RWPE1 (cell line): ENCODE data around the gene TRDN.
"Not testable (repeated sequence)": the region's sequence is repeated elsewhere in the genome, so short reads cannot be mapped to it uniquely, and the experiment has no call there.

Experiments used
- CTCF ChIA-PET: fragments of 350-600 bp; sonication (Branson Sonifier 250); formaldehyde crosslinking; extraction: SDS; loops from one replicate; lab custom pipeline; 2021; lab: Yijun Ruan, JAX
- POLR2A ChIA-PET: fragments of 400-600 bp; formaldehyde crosslinking; extraction: SDS; loops from one replicate; lab custom pipeline; 2020; ENCODE audit warnings: antibody characterized with exemption; ENCODE audit not compliant: low non-redundant PET; lab: Yijun Ruan, JAX
- DNase-seq: peaks from one replicate; pipeline ENCODE4 v3.0.0; 2012; ENCODE audit warnings: low spot score
- H3K27ac ChIP-seq: fragments of 450-650 bp; 2 replicates; pipeline ENCODE4 v1.5.1; 2017
- CTCF ChIP-seq: fragments of 450-650 bp; conservative IDR thresholded peaks from 2 replicates; pipeline ENCODE4 v1.5.1; 2017; ENCODE audit warnings: low read depth, mild to moderate bottlenecking

Gene TRDN

GRCh38 chr6:123480986-123481385, 155.8 kb downstream of the TRDN start:
- CTCF ChIA-PET: no interaction called here
- DNase-seq: no peak
- POLR2A ChIA-PET: no interaction called here
- no peak for TF ChIP-seq CTCF
- H3K27ac ChIP-seq: no peak overlapping the region

GRCh38 chr6:123472025-123472702, 164.6 kb downstream of the TRDN start:
- CTCF ChIA-PET, H3K27ac ChIP-seq, POLR2A ChIA-PET, DNase-seq: not testable (repeated sequence)

- ChIA-PET CTCF (no interaction called here), POLR2A (no interaction called here)
- TF ChIP-seq CTCF: no peak
- no peak for DNase-seq
- H3K27ac ChIP-seq: no peak overlapping the region
These were observed 169.4 kb downstream of the TRDN start for GRCh38 chr6:123467392-123467791.

GRCh38 chr6:123462152-123462551, 174.6 kb downstream of the TRDN start:
- POLR2A ChIA-PET: no interaction called here
- TF ChIP-seq CTCF: no peak
- CTCF ChIA-PET: no interaction called here
- H3K27ac ChIP-seq: no peak overlapping the region
- no peak for DNase-seq

- POLR2A ChIA-PET: no interaction called here
- no peak for TF ChIP-seq CTCF
These were observed 178.5 kb downstream of the TRDN start for GRCh38 chr6:123458218-123458617.

GRCh38 chr6:123456836-123457235, 179.9 kb downstream of the TRDN start:
- CTCF ChIA-PET: no interaction called here
- H3K27ac ChIP-seq: no peak overlapping the region
- no peak for TF ChIP-seq CTCF
- DNase-seq: no peak
- POLR2A ChIA-PET: no interaction called here

More at GRCh38 chr6:123458218-123458617, 178.5 kb downstream of the TRDN start:
- no peak overlapping the region for H3K27ac ChIP-seq
- DNase-seq: no peak
- CTCF ChIA-PET: interaction anchor here (0.7 kb wide), 1 partner anchor 25 kb away, joined by 5 read pairs; no protein-coding TSS in a partner anchor

GRCh38 chr6:123454448-123454847, 182.3 kb downstream of the TRDN start:
- ChIA-PET POLR2A (no interaction called here), CTCF (interaction anchor here (0.8 kb wide), 1 partner anchor 15 kb away, joined by 4 read pairs; no protein-coding TSS in a partner anchor)
- no peak for TF ChIP-seq CTCF
- no peak overlapping the region for H3K27ac ChIP-seq
- DNase-seq: no peak

GRCh38 chr6:123453071-123453470, 183.7 kb downstream of the TRDN start:
- CTCF ChIA-PET, H3K27ac ChIP-seq, POLR2A ChIA-PET, DNase-seq: not testable (repeated sequence)
